ENCODE measurements around the gene ARL1. TPM values are rescaled to one million over a fixed set of nuclear protein-coding genes. Genes with fewer than 3 reads are reported as not detected.
A peak's percentile ranks its signal among the peaks of the same experiment; 100 is the strongest.
"Not testable (repeated sequence)": the region's sequence is repeated elsewhere in the genome, so short reads cannot be mapped to it uniquely, and the experiment has no call there.

ARL1 gene
- total and polyA plus RNA-seq, 2 donors (not counting 1 experiment from before 2014, with no cell fraction given): 13.8 to 40.7 TPM

DNA sequence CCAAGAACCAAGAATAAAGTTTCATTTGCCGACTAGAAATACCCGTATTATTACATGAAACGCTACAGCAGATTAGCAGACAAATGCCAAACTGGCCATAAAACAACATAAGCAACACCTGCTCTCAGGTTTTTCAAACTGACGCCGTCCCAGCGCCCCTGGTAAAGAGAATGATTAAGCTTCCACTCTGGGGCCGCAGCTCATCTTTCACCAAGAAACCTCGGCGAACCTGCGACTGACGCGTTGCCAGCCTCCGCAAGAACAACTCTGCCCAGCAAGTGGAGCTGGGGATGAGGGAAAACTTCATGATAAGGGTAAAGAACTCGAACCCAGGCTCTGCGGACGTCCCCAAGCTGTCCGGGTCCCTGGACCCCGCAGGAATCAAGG is 530 bp downstream of the ARL1 start:
- H3K27me3 ChIP-seq (replicated peaks in 1 of 4; ENCODE audit: control extremely low read depth in 1 of 4, control insufficient read depth in 3 of 4, insufficient read depth in 4 of 4, low read length in 3 of 4): no peaks in the 10 kb centered on the region
- peaks cover 9 to 12% of the 10 kb centered on the region in 2 donors for H3K4me1 ChIP-seq (ENCODE audit: control insufficient read depth in 2 of 2, insufficient read depth in 2 of 2, low read length in 2 of 2)
- 1% methylated on average over 18 of the region's 18 CpGs for WGBS (ENCODE audit: insufficient coverage)
- Mint-ChIP-seq H3K9me3 (ENCODE audit: insufficient read depth) (no peaks in the 10 kb centered on the region), H3K27me3 (peaks cover under 1% of the 10 kb centered on the region), H3K4me3 (peak overlapping the region; percentile 99), H3K27ac (peak overlapping the region; percentile 97), H3K4me1 (peaks cover 28% of the 10 kb centered on the region)
- ChIA-PET POLR2A (interaction anchor here (1.0 to 1.1 kb wide), 2 partner anchors 13 to 32 kb away, joined by 3 read pairs; no protein-coding TSS in a partner anchor), CTCF (interaction anchor here (1.1 to 3.2 kb wide), 5 partner anchors 83 to 433 kb away, joined by 3 to 20 read pairs (median 8); partner anchors contain the start of gene GNPTAB)
- no peaks in the 10 kb centered on the region for H3K36me3 ChIP-seq (replicated peaks in 1 of 2; ENCODE audit: control extremely low read depth in 1 of 2, control insufficient read depth in 1 of 2, extremely low read depth in 1 of 2, insufficient read depth in 2 of 2, low read length in 1 of 2)
- intact Hi-C loops (cut with micrococcal nuclease): loop anchor here (2.0 to 5.0 kb wide), 5 partner anchors 125 to 535 kb away; partner anchors contain the start of genes CHPT1 and UTP20
- H3K9me3 ChIP-seq (ENCODE audit: control extremely low read depth in 1 of 3, control insufficient read depth in 2 of 3, insufficient read depth in 1 of 3, low read length in 2 of 3): no peaks in the 10 kb centered on the region
- peak overlapping the region; percentile 83 for H3K9ac ChIP-seq (ENCODE audit: low read length)
- ATAC-seq (ENCODE audit: low read depth) (no peak), DNase-seq (no peak)
- peak overlapping the region; percentile 80 to 95 (median 93) for H3K4me3 ChIP-seq (ENCODE audit: control extremely low read depth in 1 of 5, extremely low read depth in 1 of 5, insufficient read depth in 1 of 5, low read depth in 2 of 5, low read length in 4 of 5)
- H2AFZ ChIP-seq (ENCODE audit: insufficient read depth, low read depth, low read length, poor library complexity, severe bottlenecking): peak overlapping the region; percentile 95
- H3K79me2 ChIP-seq (ENCODE audit: control insufficient read depth, insufficient read depth, low read length): peaks cover 55% of the 10 kb centered on the region
- H4K20me1 ChIP-seq (ENCODE audit: control insufficient read depth, insufficient read depth, low read length, poor library complexity, severe bottlenecking): no peaks in the 10 kb centered on the region
- peak overlapping the region; percentile 91 to 96 for H3K27ac ChIP-seq (ENCODE audit: low read length in 2 of 2)
- H3K4me2 ChIP-seq (replicated peaks; ENCODE audit: low read depth, low read length, poor library complexity, severe bottlenecking): peak overlapping the region; percentile 80
- no peak for TF ChIP-seq EZH2 (IDR thresholded peaks at IDR 0.05; ENCODE audit: borderline replicate concordance, insufficient read depth, low read depth, low read length, poor library complexity, severe bottlenecking)
- TF ChIP-seq, protein P1, sequence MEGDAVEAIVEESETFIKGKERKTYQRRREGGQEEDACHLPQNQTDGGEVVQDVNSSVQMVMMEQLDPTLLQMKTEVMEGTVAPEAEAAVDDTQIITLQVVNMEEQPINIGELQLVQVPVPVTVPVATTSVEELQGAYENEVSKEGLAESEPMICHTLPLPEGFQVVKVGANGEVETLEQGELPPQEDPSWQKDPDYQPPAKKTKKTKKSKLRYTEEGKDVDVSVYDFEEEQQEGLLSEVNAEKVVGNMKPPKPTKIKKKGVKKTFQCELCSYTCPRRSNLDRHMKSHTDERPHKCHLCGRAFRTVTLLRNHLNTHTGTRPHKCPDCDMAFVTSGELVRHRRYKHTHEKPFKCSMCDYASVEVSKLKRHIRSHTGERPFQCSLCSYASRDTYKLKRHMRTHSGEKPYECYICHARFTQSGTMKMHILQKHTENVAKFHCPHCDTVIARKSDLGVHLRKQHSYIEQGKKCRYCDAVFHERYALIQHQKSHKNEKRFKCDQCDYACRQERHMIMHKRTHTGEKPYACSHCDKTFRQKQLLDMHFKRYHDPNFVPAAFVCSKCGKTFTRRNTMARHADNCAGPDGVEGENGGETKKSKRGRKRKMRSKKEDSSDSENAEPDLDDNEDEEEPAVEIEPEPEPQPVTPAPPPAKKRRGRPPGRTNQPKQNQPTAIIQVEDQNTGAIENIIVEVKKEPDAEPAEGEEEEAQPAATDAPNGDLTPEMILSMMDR (IDR thresholded peaks at IDR 0.05): no peak

DNA sequence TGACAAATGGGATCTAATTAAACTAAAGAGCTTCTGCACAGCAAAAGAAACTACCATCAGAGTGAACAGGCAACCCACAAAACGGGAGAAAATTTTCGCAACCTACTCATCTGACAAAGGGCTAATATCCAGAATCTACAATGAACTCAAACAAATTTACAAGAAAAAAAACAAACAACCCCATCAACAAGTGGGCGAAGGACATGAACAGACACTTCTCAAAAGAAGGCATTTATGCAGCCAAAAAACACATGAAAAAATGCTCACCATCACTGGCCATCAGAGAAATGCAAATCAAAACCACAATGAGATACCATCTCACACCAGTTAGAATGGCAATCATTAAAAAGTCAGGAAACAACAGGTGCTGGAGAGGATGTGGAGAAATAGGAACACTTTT is 16.4 kb downstream of the ARL1 start:
- H3K4me1 Mint-ChIP-seq; intact Hi-C loops (cut with micrococcal nuclease); H3K27ac ChIP-seq (ENCODE audit: low read length in 2 of 2); H3K4me3 ChIP-seq (ENCODE audit: control extremely low read depth in 1 of 5, extremely low read depth in 1 of 5, insufficient read depth in 1 of 5, low read depth in 2 of 5, low read length in 4 of 5); H3K9me3 ChIP-seq (ENCODE audit: control extremely low read depth in 1 of 3, control insufficient read depth in 2 of 3, insufficient read depth in 1 of 3, low read length in 2 of 3); H3K27ac Mint-ChIP-seq; DNase-seq; H3K9me3 Mint-ChIP-seq (ENCODE audit: insufficient read depth); H3K4me3 Mint-ChIP-seq; H3K27me3 ChIP-seq (replicated peaks in 1 of 4; ENCODE audit: control extremely low read depth in 1 of 4, control insufficient read depth in 3 of 4, insufficient read depth in 4 of 4, low read length in 3 of 4); H3K79me2 ChIP-seq (ENCODE audit: control insufficient read depth, insufficient read depth, low read length); ATAC-seq (ENCODE audit: low read depth); H2AFZ ChIP-seq (ENCODE audit: insufficient read depth, low read depth, low read length, poor library complexity, severe bottlenecking); H3K9ac ChIP-seq (ENCODE audit: low read length); H3K4me2 ChIP-seq (replicated peaks; ENCODE audit: low read depth, low read length, poor library complexity, severe bottlenecking); H3K4me1 ChIP-seq (ENCODE audit: control insufficient read depth in 2 of 2, insufficient read depth in 2 of 2, low read length in 2 of 2); H4K20me1 ChIP-seq (ENCODE audit: control insufficient read depth, insufficient read depth, low read length, poor library complexity, severe bottlenecking); POLR2A ChIA-PET; CTCF ChIA-PET; H3K27me3 Mint-ChIP-seq: not testable (repeated sequence)
- WGBS (ENCODE audit: insufficient coverage): no CpG with 5 or more reads among the region's 3 CpGs
- H3K36me3 ChIP-seq (replicated peaks in 1 of 2; ENCODE audit: control extremely low read depth in 1 of 2, control insufficient read depth in 1 of 2, extremely low read depth in 1 of 2, insufficient read depth in 2 of 2, low read length in 1 of 2): peaks cover 26 to 43% of the 10 kb centered on the region in 2 experiments
